Esophagus squamous epithelium (tissue), 4 donors: Measurements from ENCODE around the gene PAPSS2.

Experiments
- CTCF ChIP-seq, 6 experiments: fragments of 450-650 bp in 4 of 6; fragments of 200-600 bp in 2 of 6; sonication (generic) in 2 of 6; IDR thresholded peaks; one replicate each; pipeline ENCODE4 v1.5.1; 2016 to 2019; ENCODE audit warnings: antibody characterized with exemption in 6 of 6, mild to moderate bottlenecking in 4 of 6, moderate library complexity in 4 of 6
- POLR2A ChIP-seq, 4 donors: fragments of 450-650 bp; IDR thresholded peaks; one replicate each; pipeline ENCODE4 v1.6.1; 2017; ENCODE audit warnings: antibody characterized with exemption in 4 of 4, mild to moderate bottlenecking in 4 of 4, moderate library complexity in 3 of 4

GRCh38 chr10:87674943-87675342 is 15.3 kb downstream of the PAPSS2 start:
- TF ChIP-seq CTCF (IDR thresholded peaks at IDR 0.05): no peak
- TF ChIP-seq POLR2A (IDR thresholded peaks at IDR 0.05): no peak
